ENCODE measurements around the gene FOXRED2.

- no peak for TF ChIP-seq POLR2AphosphoS5 (IDR thresholded peaks at IDR 0.05; ENCODE audit: low read depth, low read length)
- TF ChIP-seq POLR2A (IDR thresholded peaks at IDR 0.05; ENCODE audit: low read depth, low read length): no peak
- no peak for TF ChIP-seq SPI1 (IDR thresholded peaks at IDR 0.05; ENCODE audit: low read depth, low read length)
- no peak for TF ChIP-seq TAF1 (IDR thresholded peaks at IDR 0.05; ENCODE audit: low read depth, low read length)
Observed at GRCh38 chr22:36464715-36465231, 42.1 kb downstream of the FOXRED2 start.

Data from GM12891 (cell line).